Chondrocyte (in vitro differentiated cells): ENCODE measurements around the gene RAB41. TPM values are rescaled to one million over a fixed set of nuclear protein-coding genes. Genes with fewer than 3 reads are reported as not detected.
"Not testable (repeated sequence)": the region's sequence is repeated elsewhere in the genome, so short reads cannot be mapped to it uniquely, and the experiment has no call there.

Experiments used
- DNase-seq: peaks from one replicate; pipeline ENCODE4 v3.0.0; 2021; ENCODE audit warnings: mixed read lengths, low spot score
- H3K27ac Mint-ChIP-seq: one replicate; pipeline ENCODE4 v1.8.0; 2021; ENCODE audit warnings: mild to moderate bottlenecking, moderate library complexity, mixed read lengths; ENCODE audit not compliant: unreplicated experiment
- H3K27me3 Mint-ChIP-seq: 2 replicates; pipeline ENCODE4 v1.8.0; 2021; ENCODE audit warnings: low read depth, mixed read lengths
- H3K36me3 Mint-ChIP-seq: 2 replicates; pipeline ENCODE4 v1.8.0; 2021; ENCODE audit warnings: low read depth, mixed read lengths
- H3K4me1 Mint-ChIP-seq: 2 replicates; pipeline ENCODE4 v1.8.0; 2021; ENCODE audit warnings: low read depth, mild to moderate bottlenecking, mixed read lengths
- H3K4me3 Mint-ChIP-seq: one replicate; pipeline ENCODE4 v1.8.0; 2021; ENCODE audit warnings: mild to moderate bottlenecking, moderate library complexity, mixed read lengths; ENCODE audit not compliant: unreplicated experiment
- H3K9me3 Mint-ChIP-seq: 2 replicates; pipeline ENCODE4 v1.8.0; 2021; ENCODE audit warnings: low read depth, mixed read lengths
- CTCF ChIP-seq: fragments of 200-600 bp; sonication (generic); IDR thresholded peaks from 2 replicates; pipeline ENCODE4 v1.5.0; 2021; ENCODE audit warnings: antibody characterized with exemption, mild to moderate bottlenecking, moderate library complexity
- long read RNA-seq: library from polyadenylated mRNA; stranded (forward); transcript quantifications from one replicate; pipeline ENCODE4 v2.0.0, GENCODE V29; 2021
- total RNA-seq: library from RNA; stranded (reverse); gene quantifications from 3 replicates; pipeline ENCODE4 v1.2.1, GENCODE V29; 2021

RAB41 gene
- not detected in 3 replicates for total RNA-seq
- long read RNA-seq, result 0 reads

GRCh38 chrX:70281951-70282350 lies at the start of gene RAB41:
RAB41 (plus strand) TSS chrX:70282172; CDS start chrX:70282218, 46 bp downstream.
- H3K36me3 Mint-ChIP-seq, result peaks cover 3% of the 10 kb centered on the region
- DNase-seq, result no peak
- H3K9me3 Mint-ChIP-seq, result peaks cover 17% of the 10 kb centered on the region
- no peak within 1 kb of the TSS for H3K27ac Mint-ChIP-seq
- no peaks in the 10 kb centered on the region for H3K4me1 Mint-ChIP-seq
- TF ChIP-seq CTCF, result no peak
- H3K4me3 Mint-ChIP-seq, result no peak within 1 kb of the TSS
- H3K27me3 Mint-ChIP-seq, result no peaks in the 10 kb centered on the region

- no peak within 1 kb of the TSS for H3K27ac Mint-ChIP-seq
- no peak within 1 kb of the TSS for H3K4me3 Mint-ChIP-seq
- peaks cover 5% of the 10 kb centered on the region for H3K27me3 Mint-ChIP-seq
- DNase-seq, result no peak
- no peak for TF ChIP-seq CTCF
- H3K4me1 Mint-ChIP-seq, result no peaks in the 10 kb centered on the region
- H3K9me3 Mint-ChIP-seq, result peaks cover 5% of the 10 kb centered on the region
- H3K36me3 Mint-ChIP-seq, result peaks cover 2% of the 10 kb centered on the region
These were observed 47.6 kb upstream of the RAB41 start, which contains the start of gene AWAT1 for GRCh38 chrX:70234355-70234754. AWAT1 (plus strand) TSS chrX:70234655; CDS start chrX:70234696, 41 bp downstream.

- Mint-ChIP-seq H3K4me3 (no peak overlapping the region), H3K9me3 (peaks cover 6% of the 10 kb centered on the region), H3K36me3 (no peaks in the 10 kb centered on the region), H3K27me3 (no peaks in the 10 kb centered on the region), H3K4me1 (no peaks in the 10 kb centered on the region), H3K27ac (no peak overlapping the region)
- no peak for TF ChIP-seq CTCF
- DNase-seq, result no peak
These were observed 41.2 kb upstream of the RAB41 start for GRCh38 chrX:70240751-70241150.

- Mint-ChIP-seq H3K36me3 (no peaks in the 10 kb centered on the region), H3K9me3 (peaks cover 6% of the 10 kb centered on the region), H3K4me3 (no peak overlapping the region), H3K27ac (no peak overlapping the region), H3K4me1 (no peaks in the 10 kb centered on the region), H3K27me3 (no peaks in the 10 kb centered on the region)
- no peak for DNase-seq
- no peak for TF ChIP-seq CTCF
These were observed 40.5 kb upstream of the RAB41 start for GRCh38 chrX:70241501-70241900.

GRCh38 chrX:70243601-70244000 lies 38.4 kb upstream of the RAB41 start:
- not testable (repeated sequence) for DNase-seq, H3K4me1 Mint-ChIP-seq, H3K4me3 Mint-ChIP-seq, H3K27me3 Mint-ChIP-seq, H3K27ac Mint-ChIP-seq, H3K36me3 Mint-ChIP-seq, H3K9me3 Mint-ChIP-seq

GRCh38 chrX:70244881-70245280 lies 37.1 kb upstream of the RAB41 start:
- TF ChIP-seq CTCF, result no peak
- no peaks in the 10 kb centered on the region for H3K27me3 Mint-ChIP-seq
- DNase-seq, result no peak
- no peak overlapping the region for H3K27ac Mint-ChIP-seq
- peaks cover 7% of the 10 kb centered on the region for H3K9me3 Mint-ChIP-seq
- no peaks in the 10 kb centered on the region for H3K4me1 Mint-ChIP-seq
- no peaks in the 10 kb centered on the region for H3K36me3 Mint-ChIP-seq
- no peak overlapping the region for H3K4me3 Mint-ChIP-seq
